Stimulated activated CD4-positive, alpha-beta T cell treated with anti-CD3 and anti-CD28 coated beads, Interleukin-2, amount 100 ng/mL, for 24 hours (primary cell): ENCODE data around the gene CCDC71.

ENCODE experiments used
- DNase-seq, 2 donors: peaks; one replicate each; pipeline ENCODE4 v3.0.0-alpha.2; 2020

Gene CCDC71

DNA sequence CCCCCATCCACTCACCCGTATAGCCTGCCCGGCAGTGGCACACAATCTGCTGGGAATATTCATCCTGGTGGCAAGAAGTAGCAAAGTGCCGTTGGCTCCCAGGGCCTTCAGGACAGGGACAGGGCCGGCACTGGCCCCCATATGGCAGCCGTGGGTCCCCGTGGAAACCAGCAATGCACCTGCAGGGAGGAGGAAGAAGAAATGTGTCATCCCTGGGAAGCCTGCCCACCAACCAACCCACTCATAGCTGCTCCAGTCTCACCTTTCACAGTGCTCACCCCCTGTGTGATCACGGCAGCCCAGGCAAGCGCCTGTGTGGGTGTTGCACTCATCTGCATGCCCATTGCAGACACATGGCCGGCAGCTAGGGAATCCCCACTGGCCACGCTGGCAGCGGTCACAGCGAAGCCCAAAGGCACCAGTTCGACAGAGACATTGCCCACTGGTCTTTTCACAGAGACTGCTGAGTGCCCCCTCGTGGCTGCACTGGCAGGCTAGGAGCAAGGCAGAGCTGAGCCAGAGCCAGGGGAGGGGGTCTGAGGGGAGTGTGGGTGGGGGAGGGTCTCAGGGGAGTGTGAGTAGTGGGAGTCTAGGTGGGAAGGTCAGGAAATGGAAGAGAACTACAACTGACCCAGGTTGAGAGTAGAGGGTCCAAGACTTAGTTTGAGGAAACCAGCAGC is 41.0 kb downstream of the CCDC71 start:
- DNase-seq: no peak

DNA sequence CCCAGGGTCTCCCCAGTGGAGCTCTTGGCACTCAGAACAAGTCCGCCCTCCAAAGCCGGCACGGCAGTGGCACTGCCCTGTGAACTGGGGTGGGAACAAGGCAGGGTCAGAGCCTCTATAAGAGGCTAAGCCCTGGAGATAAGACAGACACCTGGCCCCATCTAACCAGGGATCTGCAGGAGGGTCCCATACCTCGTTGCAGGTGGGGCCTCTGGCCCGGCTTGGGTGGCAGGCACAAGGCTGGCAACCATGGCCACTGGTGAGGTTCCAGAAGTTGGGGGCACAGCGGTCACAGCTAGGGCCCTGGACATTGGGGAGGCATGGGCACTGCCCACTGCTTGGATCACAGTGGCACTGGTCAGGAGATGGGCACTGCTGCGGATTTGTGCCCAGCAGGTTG is 41.9 kb downstream of the CCDC71 start:
- no peak for DNase-seq

DNA sequence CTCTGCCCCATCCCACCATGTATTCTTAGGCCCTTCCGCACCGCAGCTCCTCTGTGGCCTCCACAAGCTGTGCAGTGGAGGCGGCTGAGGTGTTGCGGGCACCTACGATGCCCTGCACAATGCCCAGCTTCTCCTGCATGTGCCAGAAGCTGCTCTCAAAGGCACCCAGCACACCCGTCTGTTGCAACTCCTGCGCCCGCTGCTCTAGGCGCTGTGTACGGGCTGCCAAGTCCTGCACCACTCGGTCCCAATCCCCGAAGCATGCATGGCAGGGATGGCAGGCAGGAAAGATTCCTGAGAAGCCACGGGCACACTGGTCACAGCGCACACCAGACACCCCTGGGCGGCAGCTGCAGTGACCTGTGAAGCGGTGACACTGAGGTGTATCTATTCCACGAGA is 42.4 kb downstream of the CCDC71 start:
- DNase-seq: no peak

DNA sequence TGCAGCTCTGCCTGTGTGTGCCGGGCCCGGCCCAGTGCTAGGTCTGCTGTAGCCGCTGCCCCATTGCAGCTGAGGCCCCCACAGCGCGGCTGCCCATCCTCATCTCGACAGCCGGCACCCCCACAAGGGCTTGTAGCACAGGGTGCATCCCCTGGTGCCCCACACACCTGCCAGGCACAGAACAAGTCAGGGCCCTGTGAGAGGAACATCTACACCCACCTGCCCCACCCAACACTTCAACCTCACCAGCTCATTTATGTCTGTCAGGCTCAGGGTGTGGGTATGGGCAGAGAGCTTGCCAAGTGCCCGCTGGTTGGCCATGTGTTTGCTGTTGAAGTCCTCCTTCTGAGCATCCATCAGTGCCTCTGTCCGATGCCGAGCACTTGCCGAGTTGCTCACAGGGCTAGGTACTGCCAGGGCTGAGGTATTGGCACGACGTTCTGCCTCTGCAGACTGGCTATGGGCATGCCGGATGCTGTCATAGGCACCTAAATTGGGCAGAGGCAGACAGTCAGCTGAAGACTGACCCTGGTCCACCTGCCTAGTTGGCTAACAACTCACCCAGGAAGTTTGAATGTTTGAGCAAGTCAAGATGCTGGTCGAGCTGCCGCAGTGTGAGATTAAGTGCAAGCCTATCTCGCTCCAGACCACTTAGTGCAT is 43.1 kb downstream of the CCDC71 start:
- DNase-seq: no peak

DNA sequence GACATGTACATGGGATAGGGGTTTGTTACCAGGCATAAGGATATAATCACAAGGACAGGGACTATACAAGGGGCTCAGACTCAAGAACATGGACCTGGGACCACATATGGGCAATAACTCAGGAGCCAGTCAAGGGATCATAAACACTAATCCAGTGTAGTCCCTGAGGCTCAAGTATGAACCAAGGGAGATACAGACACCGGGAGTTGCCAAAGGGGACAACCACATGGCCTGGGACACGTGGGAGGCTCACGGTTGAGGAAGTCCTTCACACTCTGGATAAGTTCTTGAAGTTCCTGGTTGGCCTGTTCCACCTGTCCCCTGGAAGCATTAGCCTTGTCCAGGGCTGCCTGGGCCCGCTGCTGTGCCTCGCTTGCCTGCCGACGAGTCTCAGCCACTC is 43.7 kb downstream of the CCDC71 start:
- DNase-seq: no peak

DNA sequence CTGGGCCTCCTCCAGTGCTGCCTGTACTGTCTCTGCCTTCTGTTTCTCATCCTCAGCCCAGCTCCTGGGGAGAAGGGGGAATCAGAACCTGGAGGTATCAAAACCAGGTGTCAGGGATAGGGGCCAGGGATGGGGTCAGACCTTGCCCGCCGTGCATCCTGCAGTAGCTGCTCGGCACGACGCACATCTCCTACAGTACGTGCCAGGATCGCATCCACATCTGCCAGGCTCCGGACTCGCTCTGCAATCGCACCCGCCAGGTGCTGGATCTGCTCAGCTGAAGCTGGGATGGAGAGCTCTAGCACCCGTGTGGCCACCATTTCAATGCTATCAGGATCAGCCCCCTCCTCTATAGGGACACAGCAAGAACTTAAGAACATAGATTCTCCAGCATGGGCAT is 44.1 kb downstream of the CCDC71 start:
- DNase-seq: no peak

DNA sequence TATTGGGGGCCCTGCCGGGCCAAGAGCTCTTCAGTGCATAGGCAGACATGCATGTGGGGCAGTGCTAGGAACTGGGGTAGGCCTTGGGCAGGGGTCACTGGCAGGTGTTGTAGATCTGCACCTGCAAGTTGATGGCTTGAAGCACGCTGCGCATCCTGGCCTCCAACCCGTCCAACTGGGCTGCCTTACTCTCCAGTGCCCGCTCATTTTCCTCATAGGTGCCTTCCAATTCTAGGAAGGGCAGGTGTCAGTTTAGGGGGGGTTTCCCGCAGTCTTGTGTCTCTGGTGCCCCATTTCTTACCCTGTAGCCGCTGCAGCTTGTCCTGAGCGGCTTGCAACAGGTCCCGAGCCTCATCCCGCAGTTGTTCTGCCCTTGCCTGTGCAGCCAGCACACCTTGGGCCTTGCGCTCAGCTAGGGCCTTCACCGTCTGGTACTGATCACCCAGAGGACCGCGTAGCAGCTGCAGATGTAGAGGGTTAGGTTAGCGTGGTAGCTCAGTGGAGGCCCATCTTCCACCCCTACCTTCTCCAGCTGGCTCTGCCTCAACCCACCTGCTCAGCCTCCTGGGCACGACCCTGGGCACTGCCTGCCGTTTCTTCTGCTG is 44.9 kb downstream of the CCDC71 start:
- no peak for DNase-seq

DNA sequence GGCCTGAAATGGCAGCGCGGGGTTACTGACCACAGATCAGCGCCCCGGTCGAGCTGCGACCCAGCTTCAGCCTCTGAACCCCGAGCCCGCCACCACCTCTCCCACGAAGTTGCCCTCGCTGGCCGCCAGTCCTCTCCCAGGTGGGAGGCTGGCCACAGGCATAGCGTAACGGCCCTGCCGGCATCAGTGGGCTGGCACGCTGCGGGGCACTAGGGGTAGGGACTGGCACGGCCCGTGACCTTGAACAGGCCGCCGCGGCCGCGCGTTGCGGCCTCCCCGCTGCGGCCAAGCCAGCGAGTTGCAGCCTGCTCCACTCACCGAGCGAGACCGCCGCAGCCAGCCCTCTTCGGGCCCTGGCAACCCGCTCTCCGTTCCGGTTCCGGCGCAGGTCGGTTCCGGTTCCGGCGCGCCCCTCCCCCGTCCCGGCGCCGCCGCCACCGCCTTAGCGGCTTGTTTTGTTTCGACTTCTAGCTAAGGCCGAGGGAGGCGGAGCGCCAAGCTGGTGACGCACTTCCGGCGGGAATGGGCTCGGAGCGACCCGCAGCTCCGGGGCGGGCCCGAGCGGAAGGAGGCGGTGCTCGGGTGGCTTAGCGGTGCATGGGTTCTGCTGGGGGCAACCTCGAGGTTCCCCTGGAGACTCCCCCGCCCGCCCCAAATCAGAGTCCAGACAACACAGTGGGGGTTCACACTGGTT is 45.5 kb downstream of the CCDC71 start, which contains the start of gene USP19:
TSS of gene USP19 (minus strand) at position 386 of the 694 bp plus-strand sequence. CDS start 1,678 bp downstream, outside the sequence.
- DNase-seq: peak; percentile 94 to 96

DNA sequence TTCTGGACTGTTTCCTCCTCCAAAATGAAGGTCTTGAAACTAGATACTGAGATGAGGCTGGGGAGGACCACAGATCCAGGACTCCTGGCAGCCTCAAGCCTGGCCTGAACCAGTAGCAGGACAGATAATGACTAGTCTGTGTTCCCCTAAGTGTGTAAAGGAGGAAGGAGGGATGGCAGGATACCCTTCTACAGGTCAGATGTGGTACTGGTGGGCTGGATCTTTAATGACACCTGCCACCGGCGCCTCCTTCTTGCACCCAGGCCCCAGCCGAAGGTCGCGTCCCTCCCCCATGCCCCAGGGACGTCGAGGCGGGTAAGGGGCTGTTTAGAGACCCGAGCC is 46.1 kb downstream of the CCDC71 start:
- DNase-seq: no peak

DNA sequence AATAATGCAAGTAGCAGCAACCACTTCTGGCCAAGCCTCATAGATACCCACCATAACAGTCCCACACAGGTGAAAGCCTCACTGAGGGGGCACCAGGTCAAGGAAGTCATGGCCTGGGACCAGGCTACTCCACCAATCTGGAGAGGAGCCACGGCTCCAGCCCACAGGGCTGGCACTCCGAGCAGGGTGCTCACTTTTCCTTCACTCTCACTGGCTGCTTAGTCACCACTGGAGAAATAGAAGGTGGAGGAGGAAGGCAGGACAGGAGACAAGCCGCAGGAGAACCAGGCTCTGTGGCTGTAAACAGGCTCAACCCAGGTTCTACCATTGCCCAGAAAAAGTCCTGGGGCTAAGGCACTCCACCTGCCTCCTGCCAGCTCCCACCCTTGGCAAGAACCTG is 46.7 kb downstream of the CCDC71 start:
- DNase-seq: no peak

DNA sequence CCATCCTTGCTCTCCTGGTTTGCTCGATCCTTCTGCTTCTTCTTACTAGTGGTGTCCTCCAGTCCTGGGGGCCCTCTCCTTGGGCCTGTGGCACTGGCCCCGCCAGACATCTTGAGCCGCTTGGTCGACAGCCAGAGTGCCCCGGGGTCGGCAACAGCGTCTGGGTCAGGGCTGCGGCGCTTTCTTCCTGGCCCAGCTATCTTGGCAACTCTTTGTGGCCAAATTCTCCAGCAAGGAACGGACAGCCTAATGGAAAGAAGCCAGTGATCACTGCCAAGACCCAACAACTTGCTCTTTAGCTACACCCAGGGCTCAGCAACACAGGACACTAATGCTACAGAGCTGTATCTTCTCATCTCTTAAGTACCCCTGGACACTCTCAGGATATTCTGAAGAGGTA is 47.1 kb downstream of the CCDC71 start:
- no peak for DNase-seq
